HL-60 (cell line): ENCODE results near the gene FUT7.

Experiments used
- DNase-seq, 2 experiments: peaks; one replicate each; pipeline ENCODE4 v3.0.0-alpha.2; 2010 to 2020; ENCODE audit warnings: low read depth in 1 of 2, low spot score in 1 of 2
- H3K27ac ChIP-seq: fragments of 250-450 bp; sonication (Bioruptor Pico); replicated peaks from 2 replicates; pipeline ENCODE4 v1.5.1; 2020; ENCODE audit warnings: mild to moderate bottlenecking, moderate library complexity
- H3K27me3 ChIP-seq: fragments of 250-450 bp; sonication (Bioruptor Pico); 2 replicates; pipeline ENCODE4 v1.5.1; 2021; ENCODE audit warnings: mild to moderate bottlenecking, moderate library complexity; ENCODE audit not compliant: insufficient read depth, poor library complexity, severe bottlenecking
- H3K4me3 ChIP-seq: replicated peaks from 2 replicates; pipeline ENCODE4 v1.5.1; 2011; ENCODE audit warnings: mild to moderate bottlenecking, control low read depth, low read length; ENCODE audit not compliant: insufficient read depth
- CTCF ChIP-seq: IDR thresholded peaks from one replicate; pipeline ENCODE4 v1.5.1; 2011; ENCODE audit warnings: low read length, control low read depth, inconsistent platforms; ENCODE audit not compliant: insufficient read depth
- GABPA ChIP-seq: IDR thresholded peaks from 2 replicates; pipeline ENCODE4 v1.6.1; 2012; ENCODE audit warnings: low read depth
- POLR2AphosphoS5 ChIP-seq: IDR thresholded peaks from 2 replicates; pipeline ENCODE4 v1.6.1; 2012; ENCODE audit warnings: low read depth
- REST ChIP-seq: IDR thresholded peaks from 2 replicates; pipeline ENCODE4 v1.6.1; 2012; ENCODE audit warnings: low read depth; ENCODE audit not compliant: insufficient replicate concordance
- SPI1 ChIP-seq: IDR thresholded peaks from 2 replicates; pipeline ENCODE4 v1.6.1; 2012; ENCODE audit warnings: low read depth, mild to moderate bottlenecking, borderline replicate concordance

FUT7 gene

GRCh38 chr9:137001857-137002645, 29.8 kb downstream of the FUT7 start:
- Histone ChIP-seq H3K4me3 (no peak overlapping the region), H3K27ac (no peak overlapping the region), H3K27me3 (no peaks in the 10 kb centered on the region)
- DNase-seq, result no peak
- TF ChIP-seq SPI1 (no peak), POLR2AphosphoS5 (no peak), CTCF (no peak), REST (no peak), GABPA (no peak)

- no peaks in the 10 kb centered on the region for H3K27me3 ChIP-seq
- H3K27ac ChIP-seq, result peak overlapping the region; percentile 49
- TF ChIP-seq CTCF (no peak), SPI1 (no peak; the same call in 1 of the 2 replicates), POLR2AphosphoS5 (peak; percentile 75), GABPA (no peak)
- peak; percentile 83 to 85 for DNase-seq
- no peak overlapping the region for H3K4me3 ChIP-seq
Observed at GRCh38 chr9:137000177-137000930, 31.5 kb downstream of the FUT7 start.

GRCh38 chr9:136997830-136998234, 34.1 kb downstream of the FUT7 start:
- no peak for TF ChIP-seq CTCF
- TF ChIP-seq GABPA, result no peak
- TF ChIP-seq POLR2AphosphoS5, result no peak
- no peak for TF ChIP-seq SPI1
- no peak for TF ChIP-seq REST
- Histone ChIP-seq H3K27me3 (no peaks in the 10 kb centered on the region), H3K4me3 (no peak overlapping the region), H3K27ac (no peak overlapping the region)
- no peak for DNase-seq
